OCI-LY3 (cell line): ENCODE results near the gene SORCS1.

Experiments
- CTCF ChIP-seq: fragments of 200-600, 300-600 bp; sonication (generic); IDR thresholded peaks from 2 replicates; pipeline ENCODE4 v1.5.1; 2014; ENCODE audit warnings: antibody characterized with exemption, low read length, low read depth
- EZH2phosphoT487 ChIP-seq: fragments of 200-600 bp; shearing (Covaris generic); IDR thresholded peaks from 2 replicates; pipeline ENCODE4 v1.6.1; 2018; ENCODE audit warnings: antibody characterized with exemption, mixed run types, low read depth

- TF ChIP-seq CTCF: no peak
- no peak for TF ChIP-seq EZH2phosphoT487
These were observed 191.2 kb downstream of the SORCS1 start for GRCh38 chr10:106973288-106973687.
